Measurements from ENCODE around the gene DNAH9. TPM values are rescaled to one million over a fixed set of nuclear protein-coding genes. Genes with fewer than 3 reads are reported as not detected.

The DNAH9 gene
- total RNA-seq, 1 experiment from 2014 or later, result not detected

- Histone ChIP-seq H3K9me3 (no peaks in the 10 kb centered on the region), H3K4me3 (ENCODE audit: low read depth, low read length) (no peak overlapping the region), H3K36me3 (ENCODE audit: control insufficient read depth, insufficient read depth, low read length) (no peaks in the 10 kb centered on the region), H3K4me1 (no peaks in the 10 kb centered on the region), H3K27me3 (replicated peaks; ENCODE audit: control insufficient read depth, insufficient read depth, low read length) (no peaks in the 10 kb centered on the region)
- Mint-ChIP-seq H3K27me3 (ENCODE audit: insufficient read depth, unreplicated experiment) (no peaks in the 10 kb centered on the region), H3K27ac (ENCODE audit: unreplicated experiment) (no peak overlapping the region), H3K9me3 (ENCODE audit: unreplicated experiment) (no peaks in the 10 kb centered on the region), H3K36me3 (ENCODE audit: insufficient read depth, unreplicated experiment) (no peaks in the 10 kb centered on the region), H3K4me1 (ENCODE audit: low read depth, unreplicated experiment) (no peaks in the 10 kb centered on the region), H3K4me3 (ENCODE audit: unreplicated experiment) (no peak overlapping the region)
- CTCF ChIA-PET, result no interaction called here
- BruUV-seq (replicated peaks), result no TSS peak
- intact Hi-C loops (cut with micrococcal nuclease; ENCODE audit: unreplicated experiment), result no loop called here
- POLR2A ChIA-PET, result no interaction called here
- DNase-seq, result no peak
- TF ChIP-seq CTCF (IDR thresholded peaks at IDR 0.05; ENCODE audit: insufficient read depth in 1 of 2, low read depth in 1 of 2, low read length in 1 of 2, severe bottlenecking in 1 of 2, unreplicated experiment in 1 of 2), result no peak
Observed at GRCh38 chr17:11950771-11951519, 352.7 kb downstream of the DNAH9 start.

DNA sequence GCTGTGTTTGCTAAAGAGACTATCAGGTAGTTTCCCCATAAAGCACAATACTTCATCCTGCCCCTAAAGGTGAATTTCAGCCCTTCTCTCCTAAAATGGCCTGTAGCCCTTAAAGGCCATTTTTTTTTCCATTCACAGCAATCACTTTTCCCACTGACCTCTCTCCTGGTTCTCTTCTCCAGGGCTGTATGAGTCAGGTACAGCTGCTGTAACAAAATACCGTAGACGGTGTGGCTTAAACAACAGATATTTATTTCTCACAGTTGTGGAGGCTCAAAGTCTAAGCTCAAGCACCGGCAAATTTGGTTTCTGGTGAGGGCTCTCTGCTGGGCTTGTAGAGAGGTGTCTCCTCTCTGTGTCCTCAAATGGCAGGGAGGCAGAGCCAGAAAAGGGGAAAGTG, 354.3 kb downstream of the DNAH9 start:
- H3K4me3 Mint-ChIP-seq (ENCODE audit: unreplicated experiment), result no peak overlapping the region
- BruUV-seq (replicated peaks), result no TSS peak
- no peak for DNase-seq
- Histone ChIP-seq H3K9me3 (no peaks in the 10 kb centered on the region), H3K4me1 (no peaks in the 10 kb centered on the region), H3K27me3 (replicated peaks; ENCODE audit: control insufficient read depth, insufficient read depth, low read length) (no peaks in the 10 kb centered on the region), H3K36me3 (ENCODE audit: control insufficient read depth, insufficient read depth, low read length) (no peaks in the 10 kb centered on the region), H3K4me3 (ENCODE audit: low read depth, low read length) (no peak overlapping the region)
- H3K27me3 Mint-ChIP-seq (ENCODE audit: insufficient read depth, unreplicated experiment), result no peaks in the 10 kb centered on the region
- intact Hi-C loops (cut with micrococcal nuclease; ENCODE audit: unreplicated experiment), result no loop called here
- no peak for TF ChIP-seq CTCF (IDR thresholded peaks at IDR 0.05; ENCODE audit: insufficient read depth in 1 of 2, low read depth in 1 of 2, low read length in 1 of 2, severe bottlenecking in 1 of 2, unreplicated experiment in 1 of 2)
- ChIA-PET CTCF (no interaction called here), POLR2A (no interaction called here)
- no peaks in the 10 kb centered on the region for H3K9me3 Mint-ChIP-seq (ENCODE audit: unreplicated experiment)
- no peaks in the 10 kb centered on the region for H3K4me1 Mint-ChIP-seq (ENCODE audit: low read depth, unreplicated experiment)
- H3K36me3 Mint-ChIP-seq (ENCODE audit: insufficient read depth, unreplicated experiment), result no peaks in the 10 kb centered on the region
- no peak overlapping the region for H3K27ac Mint-ChIP-seq (ENCODE audit: unreplicated experiment)

DNA sequence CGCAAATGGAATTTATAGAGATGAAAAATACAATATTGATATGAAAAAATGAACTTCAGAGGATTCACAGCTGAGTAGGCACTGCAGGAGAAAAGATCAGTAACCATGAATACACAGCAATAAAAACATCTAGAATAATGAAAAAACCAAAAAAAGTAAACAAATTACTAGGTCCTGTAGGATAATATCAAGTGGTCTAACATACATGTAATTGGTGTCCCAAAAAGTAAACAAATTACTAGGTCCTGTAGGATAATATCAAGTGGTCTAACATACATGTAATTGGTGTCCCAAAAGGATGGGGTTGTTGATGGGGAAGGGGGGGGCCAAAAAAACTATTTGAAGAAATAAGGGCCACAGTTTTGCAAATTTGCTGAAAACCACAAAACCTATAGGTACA, 355.7 kb downstream of the DNAH9 start:
- no TSS peak for BruUV-seq (replicated peaks)

More for the DNA sequence above, 355.7 kb downstream of the DNAH9 start:
- no peak overlapping the region for H3K4me3 ChIP-seq (ENCODE audit: low read depth, low read length)
- Mint-ChIP-seq H3K4me3 (ENCODE audit: unreplicated experiment) (no peak overlapping the region), H3K9me3 (ENCODE audit: unreplicated experiment) (no peaks in the 10 kb centered on the region), H3K27me3 (ENCODE audit: insufficient read depth, unreplicated experiment) (no peaks in the 10 kb centered on the region), H3K36me3 (ENCODE audit: insufficient read depth, unreplicated experiment) (no peaks in the 10 kb centered on the region), H3K27ac (ENCODE audit: unreplicated experiment) (no peak overlapping the region), H3K4me1 (ENCODE audit: low read depth, unreplicated experiment) (no peaks in the 10 kb centered on the region)
- no peaks in the 10 kb centered on the region for H3K36me3 ChIP-seq (ENCODE audit: control insufficient read depth, insufficient read depth, low read length)
- intact Hi-C loops (cut with micrococcal nuclease; ENCODE audit: unreplicated experiment), result no loop called here
- H3K9me3 ChIP-seq, result no peaks in the 10 kb centered on the region
- ChIA-PET POLR2A (no interaction called here), CTCF (no interaction called here)
- DNase-seq, result no peak
- H3K27me3 ChIP-seq (replicated peaks; ENCODE audit: control insufficient read depth, insufficient read depth, low read length), result no peaks in the 10 kb centered on the region
- no peaks in the 10 kb centered on the region for H3K4me1 ChIP-seq
- TF ChIP-seq CTCF (IDR thresholded peaks at IDR 0.05; ENCODE audit: insufficient read depth in 1 of 2, low read depth in 1 of 2, low read length in 1 of 2, severe bottlenecking in 1 of 2, unreplicated experiment in 1 of 2), result no peak
